Activated CD8-positive, alpha-beta memory T cell treated with anti-CD3 and anti-CD28 coated beads, Interleukin-2, amount 10 ng/mL, durations not matched to agents 7 days and 5 days (primary cell): Measurements from ENCODE around the gene CATSPERZ. TPM values are rescaled to one million over a fixed set of nuclear protein-coding genes. Genes with fewer than 3 reads are reported as not detected.
"Not testable (repeated sequence)": the region's sequence is repeated elsewhere in the genome, so short reads cannot be mapped to it uniquely, and the experiment has no call there.

Experiments used
- ATAC-seq: fragments of 150-1000 bp; cut with Tn5 transposase; one replicate; pipeline ENCODE4 v1.10.0; 2021; ENCODE audit warnings: moderate library complexity
- CTCF ChIA-PET: fragments of 350-600 bp; sonication (Branson Sonifier 250); formaldehyde crosslinking; loops from one replicate; lab custom pipeline; 2021; ENCODE audit warnings: antibody characterized with exemption; lab: Charles Lee
- DNase-seq: peaks from one replicate; pipeline ENCODE4 v3.0.0-alpha.2; 2020
- H3K27ac Mint-ChIP-seq: one replicate; pipeline ENCODE4 v1.8.0; 2021; ENCODE audit warnings: mild to moderate bottlenecking, mixed read lengths
- H3K27me3 Mint-ChIP-seq: one replicate; pipeline ENCODE4 v1.8.0; 2021; ENCODE audit warnings: mixed read lengths
- H3K36me3 Mint-ChIP-seq: one replicate; pipeline ENCODE4 v1.8.0; 2021; ENCODE audit warnings: mild to moderate bottlenecking, mixed read lengths
- H3K4me1 Mint-ChIP-seq: one replicate; pipeline ENCODE4 v1.8.0; 2021; ENCODE audit warnings: mixed read lengths
- H3K4me3 Mint-ChIP-seq: one replicate; pipeline ENCODE4 v1.8.0; 2021; ENCODE audit warnings: mild to moderate bottlenecking, moderate library complexity, mixed read lengths
- H3K9me3 Mint-ChIP-seq: one replicate; pipeline ENCODE4 v1.8.0; 2022; ENCODE audit warnings: low read depth, mixed read lengths
- total RNA-seq, 2 experiments: library from RNA; stranded (reverse); gene quantifications; one replicate each; pipeline ENCODE4 v1.2.3, GENCODE V29; 2021

CATSPERZ gene
- total RNA-seq, 2 experiments from 2014 or later = not detected

DNA sequence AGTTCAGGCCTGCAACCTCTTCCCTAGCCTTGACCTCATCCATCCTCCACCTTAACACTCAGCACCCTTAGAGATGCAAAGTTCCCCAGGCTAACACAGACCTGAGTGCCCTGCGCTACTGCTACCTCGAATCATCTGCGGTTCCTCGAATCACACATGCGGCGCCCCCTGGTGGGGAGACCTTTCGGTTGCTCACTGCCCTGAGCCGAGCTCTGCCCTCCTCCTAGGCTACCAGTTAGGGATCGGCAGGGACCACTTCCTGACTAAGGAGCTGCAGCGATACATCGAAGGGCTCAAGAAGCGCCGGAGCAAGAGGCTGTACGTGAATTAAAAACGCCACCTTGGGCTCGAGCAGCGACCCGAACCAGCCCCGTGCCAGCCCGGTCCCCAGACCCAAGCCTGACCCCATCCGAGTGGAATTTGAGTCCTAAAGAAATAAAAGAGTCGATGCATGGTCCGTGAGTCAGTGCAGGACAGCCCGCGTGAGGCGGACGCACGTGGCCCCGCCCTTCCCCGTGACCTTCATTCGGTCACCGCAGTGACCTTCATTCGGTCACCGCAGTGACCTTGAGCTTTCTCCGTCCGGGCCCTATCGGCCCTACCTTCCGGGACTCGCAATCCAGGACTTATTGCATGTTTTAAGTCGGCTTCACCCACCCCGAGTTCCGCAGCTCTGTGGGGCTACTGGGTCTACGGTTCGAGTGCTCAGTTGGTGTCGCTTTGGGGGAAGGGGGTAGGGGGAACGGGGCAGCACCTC lies 4.3 kb downstream of the CATSPERZ start:
- DNase-seq = peak; percentile 97
- Mint-ChIP-seq H3K4me3 (peak overlapping the region; percentile 86), H3K27me3 (peaks cover 21% of the 10 kb centered on the region), H3K27ac (peak overlapping the region; percentile 98), H3K9me3 (no peaks in the 10 kb centered on the region), H3K4me1 (peaks cover 43% of the 10 kb centered on the region), H3K36me3 (peaks cover 7% of the 10 kb centered on the region)
- CTCF ChIA-PET = interaction anchor here (0.6 to 7.2 kb wide), 29 partner anchors 10 to 466 kb away, joined by 3 to 188 read pairs (median 4); partner anchors contain the start of genes BAD, CCDC88B, FERMT3 and FKBP2
- ATAC-seq = peak; percentile 40

DNA sequence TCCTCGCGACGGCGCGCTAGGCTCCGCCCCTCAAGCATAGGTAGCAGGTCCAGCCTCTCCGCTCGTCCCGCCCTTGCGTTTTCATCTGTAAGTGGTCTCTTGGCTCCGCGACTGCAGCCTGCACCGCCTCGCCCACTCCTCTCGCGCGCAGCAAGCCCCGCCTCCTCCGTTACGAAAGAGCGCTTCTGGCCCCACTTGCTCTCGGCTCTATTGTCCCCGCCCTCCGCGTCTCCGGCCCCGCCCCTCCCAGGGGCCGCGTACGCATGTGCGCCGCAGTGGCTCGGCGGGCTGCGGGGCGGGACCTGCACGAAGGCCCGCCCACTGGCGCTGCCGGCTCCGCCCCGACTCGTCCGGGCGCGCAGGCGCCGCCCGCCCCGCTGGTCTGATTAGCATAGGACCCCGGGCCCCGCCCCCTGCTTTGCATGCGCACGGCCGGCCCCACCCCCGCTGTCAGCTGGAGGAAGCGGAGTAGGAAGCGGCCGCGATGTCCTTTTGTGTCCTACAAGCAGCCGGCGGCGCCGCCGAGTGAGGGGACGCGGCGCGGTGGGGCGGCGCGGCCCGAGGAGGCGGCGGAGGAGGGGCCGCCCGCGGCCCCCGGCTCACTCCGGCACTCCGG lies 5.0 kb downstream of the CATSPERZ start, which contains the start of gene ESRRA:
Gene ESRRA (plus strand): TSS at position 450 of the 616 bp plus-strand sequence. CDS start 1,656 bp downstream, outside the sequence.
- peak within 1 kb of the TSS; percentile 98 for H3K27ac Mint-ChIP-seq
- H3K4me3 Mint-ChIP-seq = peak within 1 kb of the TSS; percentile 95
- peaks cover 14% of the 10 kb centered on the region for H3K27me3 Mint-ChIP-seq
- CTCF ChIA-PET = interaction anchor here (0.7 to 7.2 kb wide), 22 partner anchors 9 to 467 kb away, joined by 3 to 188 read pairs (median 5); partner anchors contain the start of genes BAD, FERMT3, FKBP2 and GPR137
- peak; percentile 100 for DNase-seq
- H3K9me3 Mint-ChIP-seq = no peaks in the 10 kb centered on the region
- peaks cover 44% of the 10 kb centered on the region for H3K4me1 Mint-ChIP-seq
- ATAC-seq = peak; percentile 77
- H3K36me3 Mint-ChIP-seq = peaks cover 7% of the 10 kb centered on the region

DNA sequence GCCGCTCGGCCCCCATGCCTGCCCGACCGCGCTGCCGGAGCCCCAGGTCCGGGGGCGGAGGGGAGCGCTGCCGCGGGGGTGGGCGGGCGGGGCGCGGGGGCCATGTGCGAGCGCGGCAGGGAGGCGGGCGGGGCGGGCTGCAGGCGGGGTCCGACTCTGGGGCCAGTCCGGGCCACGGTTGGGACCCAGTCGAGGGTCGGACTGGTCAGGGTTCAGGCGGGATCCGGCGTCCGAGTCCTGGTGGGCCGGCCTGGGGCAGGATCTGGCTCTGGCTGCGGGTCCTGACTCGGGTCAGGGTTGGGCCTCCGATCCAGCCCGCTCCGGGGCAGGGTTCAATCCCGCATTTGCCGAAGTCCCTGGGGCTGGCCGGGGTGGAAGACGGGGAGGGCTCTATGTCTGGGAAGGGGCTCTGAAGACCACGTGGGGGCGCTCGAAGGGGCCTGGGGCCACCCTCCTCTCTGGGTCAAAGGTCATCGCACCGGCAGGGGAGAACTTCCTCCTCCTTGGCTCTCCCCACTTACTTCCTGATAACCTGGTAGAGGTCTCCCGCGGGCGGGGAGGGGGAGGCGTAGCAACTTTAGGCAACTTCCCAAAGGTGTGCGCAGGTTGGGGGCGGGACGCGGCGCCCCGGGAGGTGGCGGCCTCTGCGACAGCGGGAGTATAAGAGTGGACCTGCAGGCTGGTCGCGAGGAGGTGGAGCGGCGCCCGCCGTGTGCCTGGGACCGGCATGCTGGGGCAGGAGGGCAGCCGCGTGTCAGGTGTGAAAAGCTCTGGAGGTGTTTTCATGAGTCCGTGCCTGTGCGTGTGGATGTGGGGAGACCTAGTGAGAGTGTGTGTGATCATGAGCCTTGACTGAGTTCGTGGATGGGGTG lies 5.8 kb downstream of the CATSPERZ start:
- Mint-ChIP-seq H3K4me1 (peaks cover 40% of the 10 kb centered on the region), H3K9me3 (no peaks in the 10 kb centered on the region)

DNA sequence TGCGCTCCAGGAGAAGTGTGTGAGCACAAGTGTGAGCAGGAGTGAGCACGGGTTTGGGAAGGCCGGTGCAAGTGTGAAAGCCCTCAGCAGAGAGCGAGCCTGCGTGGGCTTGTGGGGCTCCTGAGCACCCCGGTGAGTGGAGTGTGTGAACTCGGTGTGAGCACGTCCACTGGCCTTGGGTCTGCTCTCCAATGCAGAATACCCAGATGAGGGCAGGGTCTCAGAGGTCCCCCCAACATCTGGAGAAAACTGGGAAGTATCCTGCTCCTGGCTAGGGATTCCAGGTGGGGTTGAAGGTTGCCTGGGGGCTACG lies 6.4 kb downstream of the CATSPERZ start:
- Mint-ChIP-seq H3K36me3 (peaks cover 12% of the 10 kb centered on the region), H3K4me1 (peaks cover 41% of the 10 kb centered on the region), H3K27me3 (peaks cover 5% of the 10 kb centered on the region), H3K9me3 (no peaks in the 10 kb centered on the region), H3K27ac (peak overlapping the region; percentile 81), H3K4me3 (peak overlapping the region; percentile 95)
- CTCF ChIA-PET = interaction anchor here (2.5 to 7.2 kb wide), 5 partner anchors 11 to 102 kb away, joined by 9 to 169 read pairs (median 77); partner anchors contain the start of genes CCDC88B, FERMT3, FKBP2 and PLCB3
- ATAC-seq = no peak
- no peak for DNase-seq

More for the DNA sequence above, 5.8 kb downstream of the CATSPERZ start:
- ATAC-seq (peak; percentile 25), DNase-seq (peak; percentile 88)
- H3K4me3 Mint-ChIP-seq = peak overlapping the region; percentile 95
- peaks cover 7% of the 10 kb centered on the region for H3K27me3 Mint-ChIP-seq
- CTCF ChIA-PET = interaction anchor here (2.5 to 7.2 kb wide), 7 partner anchors 11 to 101 kb away, joined by 9 to 188 read pairs (median 104); partner anchors contain the start of genes BAD, CCDC88B, FERMT3 and FKBP2
- peak overlapping the region; percentile 81 for H3K27ac Mint-ChIP-seq
- peaks cover 10% of the 10 kb centered on the region for H3K36me3 Mint-ChIP-seq

DNA sequence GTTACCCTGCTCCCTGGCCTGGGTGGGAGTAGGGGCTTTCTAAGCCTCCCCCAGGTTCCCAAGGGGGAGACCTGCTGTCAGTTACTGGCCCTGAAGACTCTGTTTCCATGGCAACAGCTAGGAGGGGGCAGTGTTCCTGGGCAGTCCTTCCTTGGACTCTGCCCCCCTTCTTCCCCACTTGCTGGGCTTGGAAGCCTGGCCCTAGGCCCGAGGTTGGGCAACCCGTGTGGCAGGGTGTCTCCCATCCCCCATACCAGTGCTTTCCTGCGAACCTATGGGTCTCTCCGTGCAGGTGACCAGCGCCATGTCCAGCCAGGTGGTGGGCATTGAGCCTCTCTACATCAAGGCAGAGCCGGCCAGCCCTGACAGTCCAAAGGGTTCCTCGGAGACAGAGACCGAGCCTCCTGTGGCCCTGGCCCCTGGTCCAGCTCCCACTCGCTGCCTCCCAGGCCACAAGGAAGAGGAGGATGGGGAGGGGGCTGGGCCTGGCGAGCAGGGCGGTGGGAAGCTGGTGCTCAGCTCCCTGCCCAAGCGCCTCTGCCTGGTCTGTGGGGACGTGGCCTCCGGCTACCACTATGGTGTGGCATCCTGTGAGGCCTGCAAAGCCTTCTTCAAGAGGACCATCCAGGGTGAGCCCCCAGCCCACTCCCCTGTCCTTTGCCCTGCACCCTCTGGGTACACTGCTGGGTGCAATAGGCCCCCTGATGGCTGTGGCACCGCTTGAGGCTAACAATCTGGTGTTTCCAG lies 6.9 kb downstream of the CATSPERZ start:
- no peaks in the 10 kb centered on the region for H3K9me3 Mint-ChIP-seq
- CTCF ChIA-PET = interaction anchor here (1.3 to 7.2 kb wide), 6 partner anchors 10 to 103 kb away, joined by 6 to 169 read pairs (median 46); partner anchors contain the start of genes CCDC88B, FERMT3, FKBP2 and PLCB3
- H3K27me3 Mint-ChIP-seq = peaks cover under 1% of the 10 kb centered on the region
- DNase-seq (no peak), ATAC-seq (no peak)
- H3K4me1 Mint-ChIP-seq = peaks cover 38% of the 10 kb centered on the region
- peak overlapping the region; percentile 81 for H3K27ac Mint-ChIP-seq
- peaks cover 12% of the 10 kb centered on the region for H3K36me3 Mint-ChIP-seq
- peak overlapping the region; percentile 95 for H3K4me3 Mint-ChIP-seq

DNA sequence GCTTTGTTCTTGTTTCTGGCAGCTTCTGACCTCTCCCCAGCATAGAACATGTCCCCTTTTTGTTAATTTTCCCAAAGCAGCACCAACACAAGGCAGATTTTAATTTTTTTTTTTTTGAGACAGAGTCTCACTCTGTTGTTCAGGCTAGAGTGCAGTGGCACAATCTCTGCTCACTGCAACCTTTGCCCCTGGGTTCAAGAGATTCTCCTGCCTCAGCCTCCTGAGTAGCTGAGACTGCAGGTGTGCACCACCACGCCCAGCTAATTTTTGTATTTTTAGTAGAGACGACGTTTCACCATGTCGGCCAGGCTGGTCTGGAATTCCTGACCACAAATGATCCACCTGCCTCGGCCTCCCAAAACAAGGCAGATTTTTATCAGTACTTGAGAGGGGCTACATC lies 7.6 kb downstream of the CATSPERZ start:
- DNase-seq, H3K9me3 Mint-ChIP-seq, ATAC-seq, H3K27me3 Mint-ChIP-seq: not testable (repeated sequence)
- peaks cover 14% of the 10 kb centered on the region for H3K36me3 Mint-ChIP-seq
- peaks cover 45% of the 10 kb centered on the region for H3K4me1 Mint-ChIP-seq
- H3K4me3 Mint-ChIP-seq = peak overlapping the region; percentile 40
- peak overlapping the region; percentile 2 for H3K27ac Mint-ChIP-seq
- CTCF ChIA-PET = interaction anchor here (1.3 to 2.5 kb wide), 3 partner anchors 10 to 34 kb away, joined by 6 to 15 read pairs (median 9); partner anchors contain the start of genes CCDC88B, PRDX5 and TRMT112

DNA sequence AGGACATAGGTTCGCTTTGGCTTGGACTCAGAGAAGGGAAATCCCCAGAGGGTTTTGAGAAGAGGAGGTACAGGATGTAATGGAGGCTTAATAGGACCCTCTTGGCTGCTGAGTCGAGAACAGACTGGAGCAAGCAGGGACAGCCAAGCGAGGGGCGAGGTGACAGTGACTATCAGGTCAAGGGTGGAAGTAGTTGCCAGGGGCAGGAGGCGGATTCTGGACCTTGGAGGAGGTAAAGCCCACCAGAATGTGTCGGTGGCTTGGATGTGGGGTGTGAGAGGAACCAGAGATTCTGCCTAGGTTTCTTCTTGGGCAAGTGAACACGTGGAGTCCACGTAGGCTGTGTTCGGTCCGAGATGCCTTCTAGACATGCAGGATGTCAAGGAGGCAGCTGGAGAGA lies 12.8 kb downstream of the CATSPERZ start:
- H3K36me3 Mint-ChIP-seq = peaks cover 23% of the 10 kb centered on the region
- no peak for ATAC-seq

DNA sequence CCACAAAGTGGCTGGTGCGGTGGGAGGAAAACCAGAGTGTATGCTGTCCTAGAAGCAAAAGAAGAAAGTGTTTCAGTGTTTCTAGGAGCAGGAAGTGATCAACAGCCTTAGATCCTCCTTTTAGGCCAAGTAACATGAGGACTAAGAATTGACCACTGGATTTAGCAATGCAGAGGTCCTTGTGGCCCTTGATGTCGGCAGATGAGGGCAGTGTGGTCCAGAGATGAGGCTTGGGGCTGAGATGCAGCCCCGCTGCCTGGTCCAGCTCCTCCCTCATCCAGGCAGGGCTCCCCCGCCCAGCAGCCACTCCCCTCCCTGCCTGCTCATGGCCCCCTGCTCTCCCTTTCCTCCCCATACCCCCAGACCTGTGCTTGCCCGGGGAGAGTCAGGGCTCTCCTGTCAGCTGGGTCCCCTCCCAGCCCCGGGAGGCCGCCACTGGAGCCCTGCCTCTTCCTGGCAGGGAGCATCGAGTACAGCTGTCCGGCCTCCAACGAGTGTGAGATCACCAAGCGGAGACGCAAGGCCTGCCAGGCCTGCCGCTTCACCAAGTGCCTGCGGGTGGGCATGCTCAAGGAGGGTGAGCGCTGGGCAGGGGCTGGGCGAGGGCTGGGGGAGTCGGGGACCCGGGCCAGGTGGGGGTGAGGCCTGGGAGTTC lies 13.5 kb downstream of the CATSPERZ start:
- Mint-ChIP-seq H3K9me3 (no peaks in the 10 kb centered on the region), H3K27ac (peak overlapping the region; percentile 77), H3K4me3 (no peak overlapping the region), H3K27me3 (no peaks in the 10 kb centered on the region), H3K4me1 (peaks cover 43% of the 10 kb centered on the region), H3K36me3 (peaks cover 24% of the 10 kb centered on the region)
- CTCF ChIA-PET = interaction anchor here (0.6 to 0.9 kb wide), 3 partner anchors 9 to 18 kb away, joined by 3 to 4 read pairs (median 3); no protein-coding TSS in a partner anchor
- no peak for ATAC-seq
- DNase-seq = no peak

More for the DNA sequence above, 12.8 kb downstream of the CATSPERZ start:
- Mint-ChIP-seq H3K4me1 (peaks cover 42% of the 10 kb centered on the region), H3K4me3 (no peak overlapping the region), H3K27ac (peak overlapping the region; percentile 77), H3K27me3 (no peaks in the 10 kb centered on the region), H3K9me3 (no peaks in the 10 kb centered on the region)
- CTCF ChIA-PET = interaction anchor here (0.9 to 3.0 kb wide), 2 partner anchors 19 kb away, joined by 4 to 13 read pairs; no protein-coding TSS in a partner anchor
- DNase-seq = no peak

DNA sequence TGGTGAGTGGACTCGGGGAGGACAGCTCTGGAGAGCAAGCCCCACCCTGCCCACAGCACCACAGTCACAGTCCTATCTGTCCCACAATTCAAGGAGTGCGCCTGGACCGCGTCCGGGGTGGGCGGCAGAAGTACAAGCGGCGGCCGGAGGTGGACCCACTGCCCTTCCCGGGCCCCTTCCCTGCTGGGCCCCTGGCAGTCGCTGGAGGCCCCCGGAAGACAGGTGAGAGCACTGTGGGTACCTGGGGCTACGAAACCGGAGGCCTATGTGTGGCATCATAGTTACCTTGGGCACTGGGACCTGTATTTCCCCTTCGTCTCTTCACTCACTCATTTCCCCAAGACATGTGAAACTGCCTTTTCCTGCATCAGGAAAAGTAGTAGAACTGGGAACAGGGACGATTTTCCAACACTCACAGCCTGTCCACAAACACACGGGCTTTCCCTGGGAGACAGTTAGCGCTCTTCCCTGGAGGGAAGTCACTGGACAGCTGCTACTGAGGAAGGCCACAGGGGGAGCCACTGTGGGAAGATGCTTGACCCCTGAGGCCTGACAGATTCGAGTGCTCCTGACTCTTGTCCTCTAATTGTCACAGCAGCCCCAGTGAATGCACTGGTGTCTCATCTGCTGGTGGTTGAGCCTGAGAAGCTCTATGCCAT lies 14.1 kb downstream of the CATSPERZ start:
- Mint-ChIP-seq H3K4me3 (no peak overlapping the region), H3K9me3 (no peaks in the 10 kb centered on the region), H3K27me3 (no peaks in the 10 kb centered on the region), H3K4me1 (peaks cover 47% of the 10 kb centered on the region), H3K36me3 (peaks cover 23% of the 10 kb centered on the region), H3K27ac (peak overlapping the region; percentile 19)
- ATAC-seq (no peak), DNase-seq (peak; percentile 40)
- CTCF ChIA-PET = interaction anchor here (0.6 to 0.9 kb wide), 3 partner anchors 10 to 17 kb away, joined by 3 to 4 read pairs (median 3); no protein-coding TSS in a partner anchor

DNA sequence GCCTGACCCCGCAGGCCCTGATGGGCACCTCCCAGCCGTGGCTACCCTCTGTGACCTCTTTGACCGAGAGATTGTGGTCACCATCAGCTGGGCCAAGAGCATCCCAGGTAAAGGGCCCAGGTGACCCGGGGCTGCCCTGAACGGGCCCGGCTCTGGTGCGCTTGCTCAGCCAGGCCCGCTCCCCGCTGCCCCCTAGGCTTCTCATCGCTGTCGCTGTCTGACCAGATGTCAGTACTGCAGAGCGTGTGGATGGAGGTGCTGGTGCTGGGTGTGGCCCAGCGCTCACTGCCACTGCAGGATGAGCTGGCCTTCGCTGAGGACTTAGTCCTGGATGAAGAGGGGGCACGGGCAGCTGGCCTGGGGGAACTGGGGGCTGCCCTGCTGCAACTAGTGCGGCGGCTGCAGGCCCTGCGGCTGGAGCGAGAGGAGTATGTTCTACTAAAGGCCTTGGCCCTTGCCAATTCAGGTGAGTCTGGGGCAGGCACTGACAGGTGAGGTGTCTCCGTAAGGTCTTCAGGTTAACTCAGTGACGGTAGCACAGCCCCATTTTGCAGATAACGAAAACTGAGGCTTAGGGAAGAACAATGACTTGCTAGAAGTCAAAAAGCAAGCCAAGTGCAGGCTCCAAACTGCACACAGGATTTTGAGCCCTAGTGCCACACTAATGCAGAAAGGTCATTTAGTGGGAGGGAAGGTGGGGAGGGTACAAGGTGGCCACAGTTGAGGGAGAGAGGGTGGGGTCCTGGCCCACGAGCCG lies 14.8 kb downstream of the CATSPERZ start:
- no peaks in the 10 kb centered on the region for H3K9me3 Mint-ChIP-seq
- no peak overlapping the region for H3K27ac Mint-ChIP-seq
- H3K4me3 Mint-ChIP-seq = no peak overlapping the region
- no peak for ATAC-seq
- H3K27me3 Mint-ChIP-seq = no peaks in the 10 kb centered on the region
- peaks cover 50% of the 10 kb centered on the region for H3K4me1 Mint-ChIP-seq
- peaks cover 22% of the 10 kb centered on the region for H3K36me3 Mint-ChIP-seq
- CTCF ChIA-PET = no interaction called here
- DNase-seq = peak; percentile 40
